ENCODE data around the gene DMXL1. TPM values are rescaled to one million over a fixed set of nuclear protein-coding genes. Genes with fewer than 3 reads are reported as not detected.

DMXL1 gene
- total RNA-seq, 2 donors from 2014 or later: 28.9 to 29.2 TPM

Small RNA genes lying within 50 kb of the gene (microRNA-seq; reads per million reads assigned to microRNA genes)
- gene MIR5706: 0 to 0.20 reads per million in 2 donors

Other genes starting within 250 kb of the DMXL1 start
- 10 to 100 TPM in 1 of 2 donors, 1 to 10 TPM in 1; 8.4 to 10.5 TPM for gene DTWD2, start 82.5 kb upstream of the DMXL1 start, total RNA-seq